Adrenal gland (tissue), 5 donors: ENCODE data around the gene CCL14.

Source experiments
- CTCF ChIP-seq, 6 experiments: fragments of 450-650 bp in 4 of 6; fragments of 200-600 bp in 2 of 6; sonication (generic) in 1 of 6; IDR thresholded peaks; 1 replicate in 5 of 6; 2 replicates in 1 of 6; pipeline versions ENCODE4 v1.5.1 to v1.8.0; 2016 to 2021; ENCODE audit warnings: antibody characterized with exemption in 6 of 6, mild to moderate bottlenecking in 2 of 6, moderate library complexity in 1 of 6
- POLR2A ChIP-seq, 2 donors: fragments of 450-650 bp; IDR thresholded peaks; one replicate each; pipeline ENCODE4 v1.6.1; 2017; ENCODE audit warnings: antibody characterized with exemption in 2 of 2, mild to moderate bottlenecking in 2 of 2, moderate library complexity in 1 of 2
- donor health status: DM: no; HTN: no; CAD: no.

- no peak for TF ChIP-seq POLR2A (IDR thresholded peaks at IDR 0.05)
- no peak for TF ChIP-seq CTCF (IDR thresholded peaks at IDR 0.05)
Observed at GRCh38 chr17:36000732-36001109, 14.2 kb upstream of the CCL14 start.
